Stimulated activated naive B cell treated with anti-CD40 and anti-IgM and Interleukin-4, amounts not matched to agents 10 μg/mL and 1 μg/mL and 100 μg/mL, for 72 hours (primary cell): ENCODE measurements around the gene GLCCI1.
A peak's percentile ranks its signal among the peaks of the same experiment; 100 is the strongest.
"Not testable (repeated sequence)": the region's sequence is repeated elsewhere in the genome, so short reads cannot be mapped to it uniquely, and the experiment has no call there.

Experiments used
- ATAC-seq, 2 donors: fragments of 150-1000 bp; cut with Tn5 transposase; replicated peaks; 2 replicates each; pipeline ENCODE4 v1.10.0; 2021; ENCODE audit warnings: moderate library complexity in 1 of 2
- DNase-seq: peaks from one replicate; pipeline ENCODE4 v3.0.0; 2021
- H3K27ac Mint-ChIP-seq: one replicate; pipeline ENCODE4 v1.8.0; 2022; ENCODE audit warnings: mild to moderate bottlenecking, mixed read lengths
- H3K27me3 Mint-ChIP-seq, 2 donors: one replicate each; pipeline ENCODE4 v1.8.0; 2022; ENCODE audit warnings: mixed read lengths in 2 of 2
- H3K36me3 Mint-ChIP-seq, 2 donors: one replicate each; pipeline ENCODE4 v1.8.0; 2022; ENCODE audit warnings: mixed read lengths in 2 of 2, mild to moderate bottlenecking in 1 of 2
- H3K4me1 Mint-ChIP-seq, 2 donors: one replicate each; pipeline ENCODE4 v1.8.0; 2022; ENCODE audit warnings: mixed read lengths in 2 of 2, mild to moderate bottlenecking in 1 of 2
- H3K4me3 Mint-ChIP-seq, 2 donors: one replicate each; pipeline ENCODE4 v1.8.0; 2022; ENCODE audit warnings: mild to moderate bottlenecking in 2 of 2, mixed read lengths in 2 of 2, moderate library complexity in 1 of 2
- H3K9me3 Mint-ChIP-seq, 2 donors: one replicate each; pipeline ENCODE4 v1.8.0; 2022; ENCODE audit warnings: mixed read lengths in 2 of 2, mild to moderate bottlenecking in 1 of 2

GLCCI1 gene

GRCh38 chr7:8022628-8023027 is 54.0 kb downstream of the GLCCI1 start:
- Mint-ChIP-seq H3K9me3 (peaks cover 12 to 13% of the 10 kb centered on the region in 2 donors), H3K27ac (no peak overlapping the region), H3K27me3 (no peaks in the 10 kb centered on the region), H3K36me3 (peaks cover 40 to 50% of the 10 kb centered on the region in 2 donors), H3K4me1 (peaks cover 0 to 8% of the 10 kb centered on the region in 2 donors), H3K4me3 (no peak overlapping the region)
- DNase-seq: no peak
- ATAC-seq: no peak

- Mint-ChIP-seq H3K9me3 (no peaks in the 10 kb centered on the region), H3K36me3 (peaks cover 13 to 30% of the 10 kb centered on the region in 2 donors), H3K4me1 (peaks cover 5 to 18% of the 10 kb centered on the region in 2 donors), H3K27me3 (no peaks in the 10 kb centered on the region), H3K4me3 (no peak overlapping the region), H3K27ac (no peak overlapping the region)
- no peak for ATAC-seq
- no peak for DNase-seq
Measured at GRCh38 chr7:8035192-8035591, 66.6 kb downstream of the GLCCI1 start.

GRCh38 chr7:8035647-8036518 is 67.3 kb downstream of the GLCCI1 start:
- H3K4me1 Mint-ChIP-seq: peaks cover 12 to 25% of the 10 kb centered on the region in 2 donors
- ATAC-seq: peak; percentile 77 to 82
- peaks cover 13 to 29% of the 10 kb centered on the region in 2 donors for H3K36me3 Mint-ChIP-seq
- DNase-seq: no peak
- H3K27ac Mint-ChIP-seq: no peak overlapping the region
- H3K27me3 Mint-ChIP-seq: no peaks in the 10 kb centered on the region
- H3K4me3 Mint-ChIP-seq: no peak overlapping the region
- H3K9me3 Mint-ChIP-seq: no peaks in the 10 kb centered on the region

GRCh38 chr7:8037151-8037550 is 68.6 kb downstream of the GLCCI1 start:
- Mint-ChIP-seq H3K4me3 (no peak overlapping the region), H3K27me3 (no peaks in the 10 kb centered on the region), H3K9me3 (peaks cover 0 to under 1% of the 10 kb centered on the region in 2 donors), H3K36me3 (peaks cover 13 to 35% of the 10 kb centered on the region in 2 donors), H3K4me1 (peaks cover 15 to 26% of the 10 kb centered on the region in 2 donors), H3K27ac (no peak overlapping the region)
- DNase-seq (no peak), ATAC-seq (no peak)

- Mint-ChIP-seq H3K27me3 (no peaks in the 10 kb centered on the region), H3K9me3 (peaks cover 0 to 1% of the 10 kb centered on the region in 2 donors)
Measured at GRCh38 chr7:8040768-8041369, 72.3 kb downstream of the GLCCI1 start.

GRCh38 chr7:8042796-8043535 is 74.4 kb downstream of the GLCCI1 start:
- no peak overlapping the region for H3K27ac Mint-ChIP-seq
- no peak overlapping the region for H3K4me3 Mint-ChIP-seq
- no peaks in the 10 kb centered on the region for H3K27me3 Mint-ChIP-seq
- peaks cover 22 to 38% of the 10 kb centered on the region in 2 donors for H3K4me1 Mint-ChIP-seq
- ATAC-seq: no peak
- peaks cover 27 to 38% of the 10 kb centered on the region in 2 donors for H3K36me3 Mint-ChIP-seq
- DNase-seq: no peak
- peaks cover 0 to 3% of the 10 kb centered on the region in 2 donors for H3K9me3 Mint-ChIP-seq

More at GRCh38 chr7:8040768-8041369, 72.3 kb downstream of the GLCCI1 start:
- no peak for DNase-seq
- peaks cover 32 to 49% of the 10 kb centered on the region in 2 donors for H3K36me3 Mint-ChIP-seq
- H3K27ac Mint-ChIP-seq: no peak overlapping the region
- H3K4me3 Mint-ChIP-seq: no peak overlapping the region
- H3K4me1 Mint-ChIP-seq: peaks cover 13 to 24% of the 10 kb centered on the region in 2 donors
- ATAC-seq: peak in 1 of 2 donors; percentile 31

GRCh38 chr7:8044761-8045430 is 76.3 kb downstream of the GLCCI1 start:
- no peak overlapping the region for H3K27ac Mint-ChIP-seq
- H3K4me3 Mint-ChIP-seq: no peak overlapping the region

GRCh38 chr7:8048067-8048466 is 79.5 kb downstream of the GLCCI1 start:
- ATAC-seq: peak; percentile 55 to 57
- not testable (repeated sequence) for H3K27ac Mint-ChIP-seq, H3K9me3 Mint-ChIP-seq, DNase-seq, H3K4me3 Mint-ChIP-seq, H3K27me3 Mint-ChIP-seq
- peaks cover 23 to 49% of the 10 kb centered on the region in 2 donors for H3K4me1 Mint-ChIP-seq
- peaks cover 21 to 25% of the 10 kb centered on the region in 2 donors for H3K36me3 Mint-ChIP-seq

More at GRCh38 chr7:8044761-8045430, 76.3 kb downstream of the GLCCI1 start:
- ATAC-seq: peak; percentile 55 to 65
- Mint-ChIP-seq H3K4me1 (peaks cover 27 to 49% of the 10 kb centered on the region in 2 donors), H3K9me3 (peaks cover 0 to 3% of the 10 kb centered on the region in 2 donors), H3K36me3 (peaks cover 25 to 36% of the 10 kb centered on the region in 2 donors), H3K27me3 (no peaks in the 10 kb centered on the region)
- DNase-seq: no peak

- Mint-ChIP-seq H3K27me3 (no peaks in the 10 kb centered on the region), H3K4me1 (peaks cover 21 to 34% of the 10 kb centered on the region in 2 donors), H3K36me3 (peaks cover 4 to 11% of the 10 kb centered on the region in 2 donors), H3K9me3 (peaks cover 0 to 1% of the 10 kb centered on the region in 2 donors), H3K4me3 (no peak overlapping the region), H3K27ac (no peak overlapping the region)
- ATAC-seq (peak; percentile 51 to 57), DNase-seq (no peak)
Measured at GRCh38 chr7:8051373-8051772, 82.8 kb downstream of the GLCCI1 start.

- Mint-ChIP-seq H3K9me3 (no peaks in the 10 kb centered on the region), H3K27me3 (no peaks in the 10 kb centered on the region), H3K4me1 (peaks cover 17 to 28% of the 10 kb centered on the region in 2 donors), H3K4me3 (no peak overlapping the region), H3K36me3 (peaks cover 0 to 7% of the 10 kb centered on the region in 2 donors), H3K27ac (no peak overlapping the region)
- ATAC-seq (no peak), DNase-seq (no peak)
Measured at GRCh38 chr7:8051998-8052397, 83.4 kb downstream of the GLCCI1 start.

GRCh38 chr7:8052824-8053223 is 84.2 kb downstream of the GLCCI1 start:
- ATAC-seq: no peak
- Mint-ChIP-seq H3K4me3 (no peak overlapping the region), H3K36me3 (peaks cover 2 to 7% of the 10 kb centered on the region in 2 donors), H3K27ac (no peak overlapping the region), H3K4me1 (peaks cover 15 to 23% of the 10 kb centered on the region in 2 donors), H3K9me3 (no peaks in the 10 kb centered on the region), H3K27me3 (no peaks in the 10 kb centered on the region)
- no peak for DNase-seq

GRCh38 chr7:8056439-8056838 is 87.8 kb downstream of the GLCCI1 start:
- Mint-ChIP-seq H3K27me3 (no peaks in the 10 kb centered on the region), H3K36me3 (peaks cover 6 to 11% of the 10 kb centered on the region in 2 donors), H3K9me3 (no peaks in the 10 kb centered on the region), H3K4me1 (peaks cover 4 to 5% of the 10 kb centered on the region in 2 donors), H3K4me3 (no peak overlapping the region), H3K27ac (no peak overlapping the region)
- ATAC-seq: no peak
- no peak for DNase-seq

GRCh38 chr7:8057566-8057965 is 89.0 kb downstream of the GLCCI1 start:
- H3K4me1 Mint-ChIP-seq: peaks cover 0 to 1% of the 10 kb centered on the region in 2 donors

More at GRCh38 chr7:8057566-8057965, 89.0 kb downstream of the GLCCI1 start:
- H3K4me3 Mint-ChIP-seq: no peak overlapping the region
- peaks cover 0 to 1% of the 10 kb centered on the region in 2 donors for H3K9me3 Mint-ChIP-seq
- peaks cover 9 to 14% of the 10 kb centered on the region in 2 donors for H3K36me3 Mint-ChIP-seq
- H3K27ac Mint-ChIP-seq: no peak overlapping the region
- ATAC-seq (no peak), DNase-seq (no peak)
- no peaks in the 10 kb centered on the region for H3K27me3 Mint-ChIP-seq
